GM06990 (cell line): ENCODE data around the gene RLBP1.

Source experiments
- DNase-seq: peaks from one replicate; pipeline ENCODE4 v3.0.0-alpha.2; 2011; ENCODE audit not compliant: insufficient read length; ENCODE audit errors: extremely low read depth
- H3K27me3 ChIP-seq: replicated peaks from 2 replicates; pipeline ENCODE4 v1.6.0; 2011; ENCODE audit warnings: low read length; ENCODE audit not compliant: control insufficient read depth, insufficient read depth
- H3K36me3 ChIP-seq: 2 replicates; pipeline ENCODE4 v1.5.1; 2011; ENCODE audit warnings: low read length; ENCODE audit not compliant: control insufficient read depth, insufficient read depth
- H3K4me3 ChIP-seq: replicated peaks from 2 replicates; pipeline ENCODE4 v1.5.1; 2011; ENCODE audit warnings: low read depth, mild to moderate bottlenecking, control low read depth, low read length
- TF ChIP-seq, protein P1 (sequence below): IDR thresholded peaks from 2 replicates; pipeline ENCODE4 v1.5.1; 2011; ENCODE audit warnings: low read length, control low read depth, mild to moderate bottlenecking, inconsistent platforms; ENCODE audit not compliant: insufficient read depth, poor library complexity, severe bottlenecking

RLBP1 gene

DNA sequence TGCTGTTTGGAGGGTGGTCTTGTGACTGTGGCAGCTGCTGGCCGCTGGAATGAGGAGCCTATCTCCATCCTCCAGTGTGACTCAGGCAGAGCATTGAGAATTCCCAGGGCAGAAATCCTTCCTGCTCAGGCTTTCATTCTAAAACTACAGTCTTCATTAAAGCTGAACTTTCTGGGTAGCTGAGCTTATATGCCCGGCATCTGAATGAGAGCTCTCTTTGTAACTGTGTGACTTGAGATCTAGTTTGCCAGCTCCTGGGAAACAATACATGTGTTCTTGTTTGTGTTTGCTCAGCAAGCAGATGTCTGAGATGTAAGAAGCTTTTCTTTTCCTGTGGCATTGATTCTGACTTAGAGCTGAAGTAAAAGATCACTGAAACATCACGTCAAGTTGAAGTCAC lies 22.4 kb downstream of the RLBP1 start:
- Histone ChIP-seq H3K36me3 (peaks cover 4% of the 10 kb centered on the region), H3K27me3 (no peaks in the 10 kb centered on the region), H3K4me3 (no peak overlapping the region)
- TF ChIP-seq, protein P1, sequence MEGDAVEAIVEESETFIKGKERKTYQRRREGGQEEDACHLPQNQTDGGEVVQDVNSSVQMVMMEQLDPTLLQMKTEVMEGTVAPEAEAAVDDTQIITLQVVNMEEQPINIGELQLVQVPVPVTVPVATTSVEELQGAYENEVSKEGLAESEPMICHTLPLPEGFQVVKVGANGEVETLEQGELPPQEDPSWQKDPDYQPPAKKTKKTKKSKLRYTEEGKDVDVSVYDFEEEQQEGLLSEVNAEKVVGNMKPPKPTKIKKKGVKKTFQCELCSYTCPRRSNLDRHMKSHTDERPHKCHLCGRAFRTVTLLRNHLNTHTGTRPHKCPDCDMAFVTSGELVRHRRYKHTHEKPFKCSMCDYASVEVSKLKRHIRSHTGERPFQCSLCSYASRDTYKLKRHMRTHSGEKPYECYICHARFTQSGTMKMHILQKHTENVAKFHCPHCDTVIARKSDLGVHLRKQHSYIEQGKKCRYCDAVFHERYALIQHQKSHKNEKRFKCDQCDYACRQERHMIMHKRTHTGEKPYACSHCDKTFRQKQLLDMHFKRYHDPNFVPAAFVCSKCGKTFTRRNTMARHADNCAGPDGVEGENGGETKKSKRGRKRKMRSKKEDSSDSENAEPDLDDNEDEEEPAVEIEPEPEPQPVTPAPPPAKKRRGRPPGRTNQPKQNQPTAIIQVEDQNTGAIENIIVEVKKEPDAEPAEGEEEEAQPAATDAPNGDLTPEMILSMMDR: no peak
- DNase-seq: no peak

DNA sequence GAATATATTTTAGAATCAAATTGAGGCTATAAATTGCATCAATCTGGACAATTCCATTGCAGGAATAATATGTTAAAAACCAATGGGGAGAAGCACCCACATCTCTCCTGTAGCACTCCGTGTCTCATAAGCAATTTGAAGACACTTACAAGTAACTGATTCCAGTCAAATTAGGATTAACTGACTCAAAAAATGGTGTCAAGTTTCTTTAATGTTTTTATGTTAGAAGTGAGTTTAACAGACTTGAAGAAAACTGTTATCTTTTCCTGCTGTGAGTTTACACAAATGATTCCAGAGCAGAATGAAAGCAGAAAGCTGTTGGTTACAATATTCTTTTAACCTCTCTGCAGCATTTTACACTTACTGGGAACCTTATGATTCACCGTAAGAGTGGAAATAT lies 23.2 kb downstream of the RLBP1 start:
- Histone ChIP-seq H3K27me3 (no peaks in the 10 kb centered on the region), H3K4me3 (no peak overlapping the region), H3K36me3 (peaks cover 4% of the 10 kb centered on the region)
- no peak for DNase-seq
- TF ChIP-seq, protein P1: no peak

DNA sequence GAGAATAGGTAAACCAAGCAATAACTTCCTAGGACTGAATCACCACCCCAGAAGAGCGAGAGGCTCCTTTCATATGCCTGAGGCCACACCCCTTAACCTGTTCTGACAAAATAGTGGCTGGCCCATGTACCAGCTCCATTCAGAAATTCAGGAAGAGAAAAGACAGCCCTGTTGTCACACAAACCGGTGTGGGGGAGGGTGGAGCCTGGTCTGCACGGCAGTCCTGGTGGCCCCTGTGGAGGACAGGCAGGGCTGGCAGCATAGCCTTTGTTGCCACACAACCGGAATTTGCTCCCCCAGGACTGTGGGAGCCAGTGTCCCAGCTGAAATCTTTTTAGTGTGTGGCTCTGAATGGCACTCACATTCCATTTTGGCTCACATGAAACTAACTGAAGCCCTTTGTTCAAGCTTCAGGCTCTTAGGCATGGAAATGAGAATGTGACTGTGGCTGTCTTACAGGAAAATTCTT lies 23.8 kb downstream of the RLBP1 start:
- DNase-seq: no peak
- TF ChIP-seq, protein P1: no peak
- Histone ChIP-seq H3K4me3 (no peak overlapping the region), H3K27me3 (no peaks in the 10 kb centered on the region), H3K36me3 (peaks cover 5% of the 10 kb centered on the region)

DNA sequence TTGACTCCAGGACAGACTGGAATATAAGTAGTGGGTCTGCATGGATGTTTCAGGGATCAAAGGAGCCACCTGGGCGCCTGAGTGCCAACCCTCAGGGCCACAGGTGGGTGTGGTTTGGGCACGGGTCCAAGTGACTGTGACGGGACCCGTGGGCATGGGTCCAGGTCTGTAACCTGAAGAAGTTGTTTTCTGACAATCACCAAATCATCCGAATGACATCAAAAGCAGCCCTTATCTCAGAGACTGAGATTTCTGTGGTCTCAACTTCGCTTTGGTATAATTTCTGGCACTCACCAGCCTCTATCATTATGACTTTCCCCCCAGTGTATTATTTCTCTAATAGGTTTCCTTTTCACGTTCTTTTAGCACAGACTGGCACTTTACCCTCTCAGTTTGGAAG lies 24.4 kb downstream of the RLBP1 start:
- no peak for DNase-seq
- TF ChIP-seq, protein P1: no peak
- peaks cover 5% of the 10 kb centered on the region for H3K36me3 ChIP-seq
- H3K27me3 ChIP-seq: no peaks in the 10 kb centered on the region
- no peak overlapping the region for H3K4me3 ChIP-seq

DNA sequence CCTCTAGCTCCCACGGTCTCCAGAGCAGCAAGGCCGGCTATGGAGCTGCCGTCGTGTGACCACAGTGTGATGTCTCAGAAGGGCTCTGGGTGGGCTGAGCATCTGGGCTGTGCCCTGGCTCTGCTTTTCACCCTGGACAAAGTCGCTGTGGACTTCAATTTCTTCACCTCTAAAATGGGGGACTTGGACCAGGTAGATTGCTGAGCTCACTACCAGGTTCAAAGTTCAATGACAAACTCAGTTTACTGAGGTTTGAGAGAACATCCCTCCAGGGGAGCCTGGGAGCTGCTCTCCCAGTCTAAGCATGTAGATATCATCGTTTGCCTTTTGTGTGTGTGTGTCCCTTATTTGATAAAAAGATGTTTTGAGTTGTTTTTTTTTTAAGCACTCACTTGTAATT lies 25.1 kb downstream of the RLBP1 start:
- no peak for DNase-seq
- H3K4me3 ChIP-seq: no peak overlapping the region
- TF ChIP-seq, protein P1: no peak
- H3K36me3 ChIP-seq: peaks cover 5% of the 10 kb centered on the region
- H3K27me3 ChIP-seq: no peaks in the 10 kb centered on the region

DNA sequence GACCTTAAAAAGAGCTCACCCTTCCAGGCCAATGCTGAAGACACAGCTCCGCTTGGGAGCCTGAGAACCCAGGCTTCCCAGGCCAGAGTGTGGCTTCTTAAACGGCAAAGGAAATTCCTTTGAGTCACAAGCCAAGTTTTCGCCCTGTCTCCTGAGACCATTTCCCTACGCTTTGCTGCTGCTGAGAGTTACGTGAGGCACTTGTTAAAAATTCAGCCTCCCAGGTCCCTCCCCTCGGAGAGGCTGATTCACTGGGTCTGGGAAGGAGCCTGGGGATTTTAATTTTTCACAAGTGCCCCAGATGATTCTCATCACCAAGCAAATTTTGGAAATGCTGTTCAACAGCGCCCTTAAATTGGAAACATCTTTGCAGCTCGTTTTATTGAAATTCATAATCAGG lies 25.5 kb downstream of the RLBP1 start:
- Histone ChIP-seq H3K4me3 (no peak overlapping the region), H3K27me3 (no peaks in the 10 kb centered on the region), H3K36me3 (peaks cover 5% of the 10 kb centered on the region)
- TF ChIP-seq, protein P1: no peak
- no peak for DNase-seq
